Stimulated activated naive CD8-positive, alpha-beta T cell treated with anti-CD3 and anti-CD28 coated beads, Interleukin-15, amount 100 ng/mL, for 72 hours (primary cell): ENCODE data around the gene DPP6.

Experiments used
- ATAC-seq: fragments of 150-1000 bp; cut with Tn5 transposase; 2 replicates; pipeline ENCODE4 v1.10.0; 2021; ENCODE audit warnings: mild to moderate bottlenecking, moderate library complexity
- DNase-seq, 2 donors: peaks; one replicate each; pipeline ENCODE4 v3.0.0; 2021 to 2022
- H3K27ac Mint-ChIP-seq, 2 donors: one replicate each; pipeline ENCODE4 v1.8.0; 2022; ENCODE audit warnings: mild to moderate bottlenecking in 2 of 2, mixed read lengths in 2 of 2, moderate library complexity in 2 of 2
- H3K27me3 Mint-ChIP-seq: one replicate; pipeline ENCODE4 v1.8.0; 2022; ENCODE audit warnings: mixed read lengths
- H3K4me1 Mint-ChIP-seq: one replicate; pipeline ENCODE4 v1.8.0; 2022; ENCODE audit warnings: mild to moderate bottlenecking, mixed read lengths
- H3K4me3 Mint-ChIP-seq, 2 donors: one replicate each; pipeline ENCODE4 v1.8.0; 2022; ENCODE audit warnings: mild to moderate bottlenecking in 2 of 2, mixed read lengths in 2 of 2, moderate library complexity in 1 of 2
- H3K9me3 Mint-ChIP-seq, 2 donors: one replicate each; pipeline ENCODE4 v1.8.0; 2022; ENCODE audit warnings: mixed read lengths in 2 of 2

Gene DPP6

GRCh38 chr7:154857728-154858681 is 805.8 kb downstream of the DPP6 start:
- H3K4me3 Mint-ChIP-seq, result no peak overlapping the region
- H3K27ac Mint-ChIP-seq, result no peak overlapping the region
- peaks cover 17% of the 10 kb centered on the region for H3K27me3 Mint-ChIP-seq
- no peaks in the 10 kb centered on the region for H3K9me3 Mint-ChIP-seq
- H3K4me1 Mint-ChIP-seq, result no peaks in the 10 kb centered on the region
- no peak for ATAC-seq
- no peak for DNase-seq

GRCh38 chr7:154858836-154859537 is 806.8 kb downstream of the DPP6 start:
- H3K4me1 Mint-ChIP-seq, result no peaks in the 10 kb centered on the region
- H3K27ac Mint-ChIP-seq, result no peak overlapping the region
- H3K27me3 Mint-ChIP-seq, result peaks cover 17% of the 10 kb centered on the region
- DNase-seq (no peak), ATAC-seq (no peak)
- no peak overlapping the region for H3K4me3 Mint-ChIP-seq
- no peaks in the 10 kb centered on the region for H3K9me3 Mint-ChIP-seq

DNA sequence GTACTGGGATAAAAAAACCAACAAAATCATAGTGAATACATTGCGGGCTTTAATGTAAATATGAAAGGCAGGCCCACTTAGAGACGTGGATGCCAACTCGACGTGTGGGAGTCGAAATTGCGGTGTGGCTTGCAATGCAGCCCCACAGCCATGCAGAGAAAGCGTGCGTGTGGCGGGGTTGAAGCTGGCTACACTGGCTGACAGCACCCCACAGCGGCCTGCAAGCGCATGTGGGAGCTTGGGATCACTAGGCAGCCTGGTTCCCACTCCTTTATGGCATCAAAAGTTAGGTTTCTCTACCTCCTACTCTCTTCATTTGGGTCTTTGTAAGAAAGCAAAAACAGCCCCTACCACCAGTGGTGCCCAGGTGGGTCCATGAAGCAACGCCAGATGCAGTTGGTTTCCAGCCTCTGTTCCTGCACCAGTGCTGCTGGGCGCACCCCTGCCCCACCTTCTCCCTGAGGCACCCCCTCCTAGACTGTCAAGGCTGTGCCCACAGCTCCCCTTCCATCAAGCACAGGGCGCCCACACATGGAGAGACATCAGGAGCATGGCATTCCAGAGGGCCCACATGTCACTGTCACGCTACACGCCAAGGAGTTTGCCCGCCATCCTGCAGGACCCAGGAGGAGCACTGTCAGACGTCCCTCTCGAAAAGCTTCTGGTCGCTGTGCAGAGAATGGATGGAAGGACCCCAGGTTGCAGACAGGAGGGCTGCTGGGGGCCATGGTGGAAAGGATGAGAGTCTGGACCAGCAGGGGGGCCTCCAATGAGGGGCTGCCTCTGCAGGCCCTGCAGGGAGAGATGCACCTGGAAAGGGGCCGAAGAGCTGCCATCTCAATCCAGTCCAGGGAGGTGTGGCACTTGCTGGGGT is 807.8 kb downstream of the DPP6 start:
- Mint-ChIP-seq H3K9me3 (no peaks in the 10 kb centered on the region), H3K4me3 (no peak overlapping the region), H3K27ac (peak overlapping the region in 1 of 2 donors; percentile 42), H3K4me1 (no peaks in the 10 kb centered on the region), H3K27me3 (peaks cover 18% of the 10 kb centered on the region)
- no peak for DNase-seq
- no peak for ATAC-seq

GRCh38 chr7:154860621-154861375 is 808.6 kb downstream of the DPP6 start:
- ATAC-seq, result no peak
- peaks cover 24% of the 10 kb centered on the region for H3K27me3 Mint-ChIP-seq
- H3K9me3 Mint-ChIP-seq, result no peaks in the 10 kb centered on the region
- H3K4me1 Mint-ChIP-seq, result no peaks in the 10 kb centered on the region
- H3K4me3 Mint-ChIP-seq, result no peak overlapping the region
- DNase-seq, result no peak
- no peak overlapping the region for H3K27ac Mint-ChIP-seq

DNA sequence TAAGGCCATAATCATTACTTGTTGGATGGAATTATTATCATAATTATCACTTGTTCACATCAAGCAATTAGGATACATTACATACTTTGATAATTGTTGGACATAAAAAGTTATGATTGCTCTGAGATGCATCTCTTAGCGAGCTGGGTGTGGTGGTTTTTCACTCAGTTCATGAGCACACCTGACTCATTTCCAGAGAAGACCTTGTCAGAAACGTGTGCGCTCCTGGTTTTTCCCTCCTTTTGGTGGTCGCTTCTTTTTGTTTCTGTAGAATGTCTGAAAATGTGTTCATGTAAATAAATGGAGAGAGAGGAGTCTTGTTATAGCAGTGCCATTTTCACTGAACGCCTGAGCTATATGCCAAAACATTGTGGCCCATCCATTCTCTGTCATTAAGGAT is 809.4 kb downstream of the DPP6 start:
- H3K4me1 Mint-ChIP-seq, result no peaks in the 10 kb centered on the region
- no peak for ATAC-seq
- no peak for DNase-seq
- no peak overlapping the region for H3K4me3 Mint-ChIP-seq
- no peak overlapping the region for H3K27ac Mint-ChIP-seq
- peaks cover 28% of the 10 kb centered on the region for H3K27me3 Mint-ChIP-seq
- no peaks in the 10 kb centered on the region for H3K9me3 Mint-ChIP-seq

- Mint-ChIP-seq H3K27me3 (peaks cover 34% of the 10 kb centered on the region), H3K27ac (no peak overlapping the region), H3K9me3 (no peaks in the 10 kb centered on the region), H3K4me1 (no peaks in the 10 kb centered on the region), H3K4me3 (no peak overlapping the region)
- DNase-seq (no peak), ATAC-seq (no peak)
These were observed 810.1 kb downstream of the DPP6 start for GRCh38 chr7:154862153-154862791.

DNA sequence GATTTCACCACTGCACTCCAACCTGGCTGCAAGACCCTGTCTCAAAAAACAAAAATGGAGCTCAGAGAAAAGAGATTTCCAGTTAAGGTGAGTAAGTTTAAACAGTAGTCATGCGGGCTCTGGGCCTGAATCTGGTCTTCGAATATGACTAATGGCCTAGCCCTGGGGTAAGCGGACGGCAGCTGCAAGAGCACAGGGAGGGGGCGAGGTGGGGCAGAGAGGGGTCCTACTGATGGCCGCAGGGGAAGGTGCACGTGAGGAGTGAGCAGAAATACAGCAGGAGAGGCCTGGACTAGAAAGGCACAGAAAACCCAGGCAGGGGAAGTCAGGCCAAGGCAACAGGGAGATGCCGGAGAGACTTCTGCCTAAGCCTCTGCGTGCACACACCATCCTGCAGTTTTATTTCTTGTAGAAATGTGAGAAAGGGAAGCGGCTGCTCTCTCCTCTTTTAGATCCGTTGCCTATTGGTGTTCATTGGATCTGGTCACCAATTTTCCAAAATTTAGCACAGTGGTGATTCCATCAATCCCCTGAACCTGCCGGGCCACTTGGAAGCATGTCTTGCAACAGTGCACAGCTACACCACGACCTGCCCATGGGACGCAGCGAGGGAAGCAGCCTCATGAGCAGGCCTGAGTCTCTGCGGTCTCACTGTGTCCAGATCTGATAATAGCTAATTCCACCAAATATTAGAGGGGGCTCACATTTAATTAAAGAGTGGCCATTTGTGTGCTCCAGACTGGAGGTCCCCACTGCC is 811.7 kb downstream of the DPP6 start:
- H3K9me3 Mint-ChIP-seq, result no peaks in the 10 kb centered on the region
- H3K27me3 Mint-ChIP-seq, result peaks cover 51% of the 10 kb centered on the region
- H3K4me1 Mint-ChIP-seq, result peaks cover 6% of the 10 kb centered on the region
- H3K4me3 Mint-ChIP-seq, result no peak overlapping the region
- no peak for DNase-seq
- no peak overlapping the region for H3K27ac Mint-ChIP-seq
- ATAC-seq, result no peak

DNA sequence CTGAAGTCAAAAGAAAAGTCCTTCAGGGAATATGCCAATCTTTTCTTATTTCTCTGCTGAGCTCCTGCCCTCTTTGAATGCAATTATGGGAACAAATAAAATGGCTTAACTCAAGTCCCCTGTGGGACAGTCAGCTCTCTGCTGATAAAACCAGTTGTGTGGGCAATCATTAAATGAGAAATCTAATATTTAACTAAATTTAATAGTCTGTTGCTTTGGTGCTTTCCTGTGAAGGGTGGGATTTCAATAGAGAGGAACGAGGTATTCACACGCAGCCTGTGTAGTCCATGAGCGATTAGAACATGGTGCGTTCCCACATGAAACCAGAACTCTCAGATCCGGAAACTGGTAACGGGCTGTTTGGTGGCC is 812.3 kb downstream of the DPP6 start:
- peaks cover 57% of the 10 kb centered on the region for H3K27me3 Mint-ChIP-seq
- ATAC-seq, result no peak
- H3K4me3 Mint-ChIP-seq, result no peak overlapping the region
- no peak overlapping the region for H3K27ac Mint-ChIP-seq
- no peaks in the 10 kb centered on the region for H3K9me3 Mint-ChIP-seq
- DNase-seq, result no peak
- peaks cover 10% of the 10 kb centered on the region for H3K4me1 Mint-ChIP-seq

DNA sequence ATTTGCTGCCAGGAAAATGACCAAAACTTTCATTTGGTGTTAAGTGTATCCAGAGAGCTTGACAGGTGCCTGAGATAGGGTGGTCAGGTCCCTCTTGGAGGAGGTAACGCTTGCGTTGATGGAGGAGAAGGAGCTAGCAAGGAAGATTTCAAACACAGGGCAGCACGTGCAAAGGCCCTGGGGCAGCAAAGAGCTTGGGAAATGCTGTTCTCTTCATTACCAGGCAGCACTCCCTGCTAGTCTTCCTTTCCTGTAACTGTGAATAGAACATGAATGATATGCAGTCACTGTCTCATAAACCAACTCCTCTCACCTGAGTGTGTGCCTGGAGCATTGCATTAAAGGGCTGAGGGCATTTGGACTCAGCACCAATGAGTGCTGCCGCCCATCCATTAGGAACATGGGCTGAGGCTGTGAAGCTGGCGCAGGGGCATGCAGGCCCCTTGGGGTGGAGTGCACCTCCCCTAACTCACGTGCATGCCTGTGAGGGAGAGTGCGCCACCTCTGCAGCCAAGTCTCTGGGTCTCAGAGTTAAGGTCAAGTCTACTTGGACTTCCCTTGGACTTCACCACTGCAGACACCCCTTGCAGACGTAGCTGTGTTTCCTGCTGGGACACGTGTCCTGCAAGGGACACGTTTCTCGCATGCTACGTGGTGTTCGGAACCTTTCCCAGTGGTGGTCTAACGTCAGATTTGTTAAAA is 813.9 kb downstream of the DPP6 start:
- Mint-ChIP-seq H3K27ac (no peak overlapping the region), H3K9me3 (no peaks in the 10 kb centered on the region), H3K4me3 (no peak overlapping the region), H3K4me1 (peaks cover 10% of the 10 kb centered on the region), H3K27me3 (peaks cover 65% of the 10 kb centered on the region)
- ATAC-seq, result no peak
- DNase-seq, result no peak

GRCh38 chr7:154867068-154867467 is 814.9 kb downstream of the DPP6 start:
- Mint-ChIP-seq H3K4me3 (no peak overlapping the region), H3K4me1 (peaks cover 10% of the 10 kb centered on the region), H3K27me3 (peaks cover 70% of the 10 kb centered on the region), H3K9me3 (no peaks in the 10 kb centered on the region), H3K27ac (no peak overlapping the region)
- ATAC-seq (no peak), DNase-seq (no peak)

DNA sequence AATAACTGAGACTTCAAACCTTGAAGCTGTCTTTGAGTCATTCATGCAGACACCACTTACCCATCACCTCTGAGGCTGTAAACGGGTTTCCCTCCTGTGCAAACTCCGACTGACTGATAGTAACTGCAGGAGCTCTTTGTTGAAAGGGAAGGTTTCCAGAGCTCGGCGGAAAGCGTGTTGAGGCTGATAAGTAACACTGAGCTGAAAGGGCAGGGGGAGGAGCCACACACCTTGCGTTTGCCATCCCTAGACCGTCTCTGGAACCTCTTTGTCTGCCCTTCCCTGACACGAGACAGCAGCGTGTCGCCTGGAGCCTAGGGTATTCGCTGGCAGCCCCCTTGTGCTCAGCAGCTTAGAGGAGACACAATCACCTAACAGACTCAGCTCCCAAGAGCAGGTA is 816.7 kb downstream of the DPP6 start:
- Mint-ChIP-seq H3K4me3 (no peak overlapping the region), H3K9me3 (no peaks in the 10 kb centered on the region), H3K27me3 (peaks cover 63% of the 10 kb centered on the region), H3K4me1 (peaks cover 10% of the 10 kb centered on the region), H3K27ac (no peak overlapping the region)
- DNase-seq (no peak), ATAC-seq (no peak)

GRCh38 chr7:154869436-154869835 is 817.2 kb downstream of the DPP6 start:
- no peaks in the 10 kb centered on the region for H3K9me3 Mint-ChIP-seq
- peaks cover 10% of the 10 kb centered on the region for H3K4me1 Mint-ChIP-seq
- peaks cover 61% of the 10 kb centered on the region for H3K27me3 Mint-ChIP-seq
- no peak overlapping the region for H3K4me3 Mint-ChIP-seq
- no peak for ATAC-seq
- no peak overlapping the region for H3K27ac Mint-ChIP-seq
- DNase-seq, result no peak

- H3K27me3 Mint-ChIP-seq, result peaks cover 69% of the 10 kb centered on the region
These were observed 819.3 kb downstream of the DPP6 start for GRCh38 chr7:154871507-154871906.

More at GRCh38 chr7:154871507-154871906, 819.3 kb downstream of the DPP6 start:
- no peak overlapping the region for H3K27ac Mint-ChIP-seq
- ATAC-seq (no peak), DNase-seq (no peak)
- no peak overlapping the region for H3K4me3 Mint-ChIP-seq
- H3K4me1 Mint-ChIP-seq, result peaks cover 10% of the 10 kb centered on the region
- H3K9me3 Mint-ChIP-seq, result no peaks in the 10 kb centered on the region
